Muscle layer of colon (tissue), 2 donors: ENCODE measurements around the gene TBC1D16.
A peak's percentile ranks its signal among the peaks of the same experiment; 100 is the strongest.
"Not testable (repeated sequence)": the region's sequence is repeated elsewhere in the genome, so short reads cannot be mapped to it uniquely, and the experiment has no call there.

Experiments
- H3K27ac ChIP-seq: one replicate; pipeline ENCODE4 v1.7.0; 2013; ENCODE audit warnings: low read depth, mild to moderate bottlenecking, low read length, moderate library complexity
- H3K27me3 ChIP-seq, 2 donors: one replicate each; pipeline ENCODE4 v1.7.0; 2013; ENCODE audit warnings: low read length in 2 of 2, mild to moderate bottlenecking in 2 of 2; ENCODE audit not compliant: insufficient read depth in 2 of 2, control insufficient read depth in 1 of 2
- H3K36me3 ChIP-seq: one replicate; pipeline ENCODE4 v1.7.0; 2013; ENCODE audit warnings: mild to moderate bottlenecking, low read length; ENCODE audit not compliant: insufficient read depth
- H3K4me1 ChIP-seq: one replicate; pipeline ENCODE4 v1.7.0; 2013; ENCODE audit warnings: mild to moderate bottlenecking, low read length; ENCODE audit not compliant: insufficient read depth
- H3K4me3 ChIP-seq, 2 donors: one replicate each; pipeline ENCODE4 v1.7.0; 2013; ENCODE audit warnings: low read length in 2 of 2, low read depth in 1 of 2, mild to moderate bottlenecking in 1 of 2, moderate library complexity in 1 of 2
- H3K9ac ChIP-seq: one replicate; pipeline ENCODE4 v1.7.0; 2013; ENCODE audit warnings: low read length
- H3K9me3 ChIP-seq: one replicate; pipeline ENCODE4 v1.7.0; 2013; ENCODE audit warnings: mild to moderate bottlenecking, low read length
- donor health status: abdominal sarcoma.
- donor health status: Adenocarcinoma of cecum.

The TBC1D16 gene

GRCh38 chr17:80049986-80050385, 14.3 kb upstream of the TBC1D16 start:
- Histone ChIP-seq H3K4me3 (no peak overlapping the region), H3K9me3 (no peaks in the 10 kb centered on the region), H3K9ac (no peak overlapping the region), H3K36me3 (peaks cover 5% of the 10 kb centered on the region), H3K27me3 (no peaks in the 10 kb centered on the region), H3K27ac (no peak overlapping the region), H3K4me1 (no peaks in the 10 kb centered on the region)

- Histone ChIP-seq H3K9ac (no peak overlapping the region), H3K36me3 (peaks cover 5% of the 10 kb centered on the region), H3K9me3 (no peaks in the 10 kb centered on the region), H3K27me3 (no peaks in the 10 kb centered on the region), H3K4me1 (no peaks in the 10 kb centered on the region), H3K27ac (no peak overlapping the region), H3K4me3 (no peak overlapping the region)
Observed at GRCh38 chr17:80047176-80047575, 11.5 kb upstream of the TBC1D16 start.

- H3K36me3 ChIP-seq, H3K4me1 ChIP-seq, H3K4me3 ChIP-seq, H3K9me3 ChIP-seq, H3K27ac ChIP-seq, H3K27me3 ChIP-seq, H3K9ac ChIP-seq: not testable (repeated sequence)
Observed at GRCh38 chr17:80046709-80047108, 11.0 kb upstream of the TBC1D16 start.

DNA sequence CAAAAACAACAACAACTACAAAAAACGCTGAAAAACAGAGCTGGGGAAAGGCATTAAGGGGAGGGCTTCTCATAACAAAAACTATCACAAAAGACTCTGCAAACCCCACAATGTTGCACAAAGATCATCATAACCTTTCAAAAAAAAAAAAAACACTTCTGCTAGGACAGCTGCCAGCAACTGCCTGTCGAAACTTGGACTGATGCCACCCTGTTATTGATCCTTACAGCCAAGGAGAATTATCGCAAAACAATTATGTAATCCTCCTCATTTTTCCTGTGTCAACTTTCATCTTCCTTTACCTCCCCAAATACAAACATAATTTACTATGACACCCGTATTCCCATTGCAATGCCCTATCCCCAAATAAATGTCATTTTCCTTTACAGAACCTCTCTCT, 10.0 kb upstream of the TBC1D16 start:
- Histone ChIP-seq H3K4me1 (no peaks in the 10 kb centered on the region), H3K9ac (no peak overlapping the region), H3K27ac (no peak overlapping the region), H3K36me3 (peaks cover 9% of the 10 kb centered on the region), H3K4me3 (no peak overlapping the region), H3K9me3 (no peaks in the 10 kb centered on the region), H3K27me3 (no peaks in the 10 kb centered on the region)

- Histone ChIP-seq H3K9ac (no peak overlapping the region), H3K27me3 (no peaks in the 10 kb centered on the region), H3K36me3 (peaks cover 4% of the 10 kb centered on the region), H3K9me3 (no peaks in the 10 kb centered on the region), H3K4me1 (no peaks in the 10 kb centered on the region), H3K4me3 (no peak overlapping the region), H3K27ac (no peak overlapping the region)
Observed at GRCh38 chr17:80043963-80044362, 8.3 kb upstream of the TBC1D16 start.

DNA sequence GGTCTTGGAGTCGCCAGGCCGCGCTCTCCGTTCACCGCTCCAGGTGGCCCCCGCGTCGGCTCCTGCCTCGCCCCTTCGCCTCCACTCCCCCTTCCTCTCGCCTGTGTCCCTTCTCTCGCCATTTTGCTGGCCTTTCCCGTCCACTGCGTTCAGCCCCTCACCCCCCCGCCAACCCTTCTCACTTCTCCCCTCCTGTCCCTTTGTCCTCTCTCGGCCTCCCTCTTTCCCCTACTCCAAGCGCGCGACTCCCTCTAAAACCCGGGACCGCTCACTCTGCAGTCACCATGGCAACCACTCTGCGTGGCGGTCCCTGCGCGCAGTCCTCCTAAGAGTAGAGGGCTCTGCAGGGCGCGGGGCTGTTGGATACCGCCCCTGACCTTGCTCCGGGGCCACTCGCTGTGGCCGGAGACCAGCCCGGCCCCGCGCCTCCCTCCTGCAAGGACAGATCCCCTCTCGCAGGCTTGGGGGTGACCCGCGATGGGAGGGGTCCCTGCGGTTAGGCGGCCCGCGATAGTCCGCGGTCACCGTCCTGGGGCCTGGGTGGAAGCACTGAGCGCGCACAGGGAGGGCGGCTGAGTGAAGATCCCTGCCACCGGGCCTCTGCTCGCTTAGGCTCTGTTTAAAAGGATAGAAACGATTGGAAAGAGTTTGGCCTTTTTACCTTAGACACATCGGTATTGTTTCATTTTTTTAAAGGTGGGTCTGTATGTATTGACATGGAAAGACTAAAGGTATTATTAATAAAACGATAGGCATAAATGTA, 1.2 kb upstream of the TBC1D16 start:
- H3K4me1 ChIP-seq, result no peaks in the 10 kb centered on the region
- peak overlapping the region; percentile 79 to 88 for H3K4me3 ChIP-seq
- no peaks in the 10 kb centered on the region for H3K27me3 ChIP-seq
- H3K27ac ChIP-seq, result peak overlapping the region; percentile 92
- H3K9me3 ChIP-seq, result no peaks in the 10 kb centered on the region
- H3K9ac ChIP-seq, result peak overlapping the region; percentile 39
- peaks cover 4% of the 10 kb centered on the region for H3K36me3 ChIP-seq

- Histone ChIP-seq H3K9me3 (no peaks in the 10 kb centered on the region), H3K27me3 (no peaks in the 10 kb centered on the region), H3K4me1 (no peaks in the 10 kb centered on the region), H3K27ac (peak within 1 kb of the TSS; percentile 92), H3K9ac (peak within 1 kb of the TSS; percentile 39), H3K4me3 (peak within 1 kb of the TSS; percentile 79 to 88), H3K36me3 (no peaks in the 10 kb centered on the region)
Observed at GRCh38 chr17:80035937-80036714, 454 bp upstream of the TBC1D16 start, which contains the start of gene CCDC40. Gene CCDC40, plus strand, starts transcription at chr17:80036642. Its CDS starts 21 bp downstream, at chr17:80036663.

- Histone ChIP-seq H3K4me3 (peak overlapping the region; percentile 62 to 65), H3K36me3 (no peaks in the 10 kb centered on the region), H3K9me3 (no peaks in the 10 kb centered on the region), H3K9ac (no peak overlapping the region), H3K27me3 (no peaks in the 10 kb centered on the region), H3K4me1 (peaks cover 1% of the 10 kb centered on the region), H3K27ac (no peak overlapping the region)
Observed at GRCh38 chr17:80034791-80035686, 633 bp downstream of the TBC1D16 start.

- no peaks in the 10 kb centered on the region for H3K36me3 ChIP-seq
- no peak overlapping the region for H3K4me3 ChIP-seq
- no peak overlapping the region for H3K9ac ChIP-seq
- H3K4me1 ChIP-seq, result peaks cover 13% of the 10 kb centered on the region
- H3K9me3 ChIP-seq, result no peaks in the 10 kb centered on the region
- no peak overlapping the region for H3K27ac ChIP-seq
- H3K27me3 ChIP-seq, result no peaks in the 10 kb centered on the region
Observed at GRCh38 chr17:80033840-80034239, 1.8 kb downstream of the TBC1D16 start.

DNA sequence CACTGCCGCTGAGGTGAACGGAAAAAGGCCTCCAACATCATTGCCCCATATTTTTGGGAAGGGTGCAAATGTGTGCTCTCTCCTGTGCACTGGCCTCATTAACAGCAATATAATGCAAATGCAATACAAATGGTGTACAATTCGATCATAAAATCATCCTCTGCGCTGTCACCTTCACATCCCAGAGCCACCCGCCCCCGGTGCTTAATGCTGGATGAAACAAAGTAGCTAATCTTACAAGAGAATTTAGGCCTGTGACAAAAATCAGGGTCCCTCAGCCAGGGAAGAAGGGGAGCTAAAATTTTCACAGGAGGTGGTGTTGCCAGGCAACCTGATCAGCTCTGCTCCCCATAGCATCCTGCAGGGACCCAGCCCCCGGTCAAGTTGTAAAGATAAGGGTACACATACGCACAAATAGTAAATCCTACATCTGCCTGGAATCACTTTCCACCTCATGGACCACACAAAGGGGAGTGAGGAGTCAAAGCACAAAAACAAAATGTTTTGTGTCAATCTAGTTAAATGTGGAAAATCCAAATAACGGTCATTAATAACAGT, 3.0 kb downstream of the TBC1D16 start:
- Histone ChIP-seq H3K4me1 (peaks cover 21% of the 10 kb centered on the region), H3K9ac (no peak overlapping the region), H3K27me3 (no peaks in the 10 kb centered on the region), H3K27ac (no peak overlapping the region), H3K9me3 (no peaks in the 10 kb centered on the region), H3K4me3 (no peak overlapping the region), H3K36me3 (no peaks in the 10 kb centered on the region)
